NCI-H1092 (cell line): Measurements from ENCODE around the gene CNTN4.

Experiments used
- DNase-seq: peaks from one replicate; lab custom pipeline; 2025; lab: John Stamatoyannopoulos, UW

CNTN4 gene

DNA sequence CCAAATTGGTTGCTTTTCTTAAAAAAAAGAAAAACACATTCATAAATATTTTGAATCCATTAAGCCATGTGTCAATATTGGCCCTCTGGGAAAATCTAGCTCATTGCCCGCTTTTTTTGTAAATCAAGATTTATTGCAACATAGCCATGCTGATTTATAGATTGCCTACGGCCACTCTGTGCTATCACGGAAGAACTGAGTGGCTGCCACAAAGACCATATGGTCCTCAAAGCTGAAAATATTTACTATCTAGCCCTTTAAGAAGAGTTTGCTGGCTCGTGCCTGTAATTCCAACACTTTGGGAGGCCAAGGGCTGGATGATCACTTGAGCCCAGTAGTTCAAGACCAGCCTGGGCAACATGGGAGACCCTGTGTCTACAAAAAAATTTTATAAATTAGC is 965.6 kb downstream of the CNTN4 start:
- DNase-seq: no peak

DNA sequence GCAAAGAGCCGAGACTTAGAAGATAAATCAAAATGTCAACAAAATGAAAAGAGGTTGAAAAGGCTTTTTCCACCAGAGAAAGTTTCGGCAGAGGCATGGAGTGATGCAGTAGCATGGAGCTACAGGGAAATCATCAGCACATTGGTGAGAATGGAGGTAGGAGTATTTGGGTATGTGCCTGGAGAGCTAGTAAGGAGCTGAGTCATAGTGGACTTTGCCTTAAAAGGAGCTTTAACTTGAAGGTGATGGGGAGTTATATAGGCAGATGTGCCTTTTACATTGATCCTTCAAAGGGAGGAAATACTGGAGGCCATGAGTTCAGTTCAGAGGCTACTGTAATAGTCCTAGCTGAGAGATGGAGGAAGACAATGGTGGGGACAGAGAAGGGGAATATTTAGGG is 967.2 kb downstream of the CNTN4 start:
- DNase-seq: no peak

DNA sequence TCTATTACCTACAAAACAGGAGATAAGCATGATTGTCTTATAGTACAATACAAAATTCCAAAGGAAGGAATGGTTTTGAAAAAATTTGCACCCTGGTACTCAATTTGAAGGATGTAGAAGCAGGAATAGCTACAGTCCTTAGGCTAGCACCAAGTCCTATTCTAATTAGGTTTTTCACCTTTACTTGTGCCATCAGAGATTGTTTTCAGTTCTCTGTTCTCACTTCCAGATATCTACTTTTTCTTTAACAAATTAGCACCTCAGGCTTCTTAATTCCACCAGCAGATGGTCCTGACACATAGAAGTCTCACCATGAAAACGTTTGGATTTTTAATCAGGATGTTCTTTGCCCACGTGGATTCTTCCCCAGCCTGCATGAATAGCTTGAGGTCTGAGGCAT is 967.7 kb downstream of the CNTN4 start:
- DNase-seq: no peak

DNA sequence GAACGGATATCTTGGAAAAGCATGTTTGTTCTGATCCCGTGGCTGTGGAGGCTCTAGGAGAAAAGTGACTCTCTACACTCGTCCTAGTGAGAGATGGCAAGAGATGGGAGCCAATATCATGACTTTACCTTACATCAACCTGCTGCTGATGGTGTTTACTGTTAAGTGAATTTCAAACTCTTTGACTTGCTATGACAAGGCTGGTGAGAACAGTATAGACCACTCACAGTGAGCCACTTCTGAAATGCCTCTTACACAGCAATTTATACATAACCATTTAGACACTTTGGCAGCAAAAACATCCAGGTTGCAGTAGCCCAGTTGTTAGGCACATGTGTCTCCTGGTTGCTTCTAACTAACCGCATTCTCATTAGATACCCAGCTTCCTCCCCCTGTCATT is 968.2 kb downstream of the CNTN4 start:
- no peak for DNase-seq

DNA sequence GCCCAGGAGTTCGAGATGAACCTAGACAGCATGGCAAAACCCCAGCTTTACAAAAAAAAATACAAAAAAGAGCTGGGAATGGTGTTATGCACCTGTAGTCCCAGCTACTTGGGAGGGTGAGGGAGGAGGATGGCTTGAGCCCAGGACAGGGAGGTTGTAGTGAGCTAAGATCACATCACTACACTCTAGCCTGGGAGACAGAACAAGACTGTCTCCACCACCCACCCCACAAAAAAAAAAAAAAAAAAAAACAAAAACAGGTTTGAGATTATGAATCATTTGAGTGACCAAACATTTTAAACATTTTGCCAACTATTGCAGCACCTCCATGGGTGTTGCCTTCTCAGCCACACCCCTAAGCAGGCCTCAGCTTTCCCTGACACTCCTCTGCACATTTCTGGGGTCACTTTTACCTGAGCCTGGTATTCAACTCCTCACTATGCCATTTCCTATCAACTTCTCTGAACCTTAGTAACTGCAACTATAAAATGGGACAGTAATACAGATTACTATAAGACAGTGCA is 969.8 kb downstream of the CNTN4 start:
- DNase-seq: no peak

DNA sequence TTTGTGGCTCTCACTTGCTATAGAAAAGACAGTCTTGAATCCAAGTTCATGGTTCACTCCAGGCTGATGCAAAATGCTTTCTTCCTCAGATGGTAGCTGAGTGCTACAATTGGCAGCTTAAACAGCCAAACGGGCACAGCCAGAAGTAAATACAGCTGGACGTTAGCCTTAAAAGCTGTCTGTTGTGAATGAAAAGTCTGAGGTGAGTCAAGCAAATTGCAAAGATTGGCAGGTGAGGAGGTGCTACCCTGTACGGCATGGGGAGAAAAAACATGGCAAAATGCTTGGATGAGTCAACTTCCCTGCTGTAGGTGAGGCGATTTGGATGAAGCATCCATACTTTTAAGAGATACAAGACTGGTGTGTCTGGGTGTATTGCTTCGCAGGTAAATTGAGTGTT is 971.1 kb downstream of the CNTN4 start:
- no peak for DNase-seq

DNA sequence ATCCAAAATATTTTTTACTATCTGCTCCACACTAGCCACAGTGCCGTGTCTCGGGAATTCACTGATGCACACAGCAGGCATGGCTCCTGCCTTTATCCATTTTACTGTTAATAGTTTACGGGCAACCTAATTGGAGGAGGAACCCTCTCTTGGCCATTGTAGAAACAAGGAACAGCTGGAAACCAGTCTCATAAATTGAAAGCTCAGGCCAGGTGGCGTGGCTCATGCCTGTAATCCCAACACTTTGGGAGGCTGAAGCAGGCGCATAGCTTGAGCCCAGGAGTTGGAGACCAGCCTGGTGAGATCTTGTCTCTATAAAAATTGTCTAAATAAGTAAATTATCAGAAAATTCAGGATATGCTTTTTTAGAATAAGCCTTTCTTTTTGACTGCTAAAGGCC is 972.5 kb downstream of the CNTN4 start:
- DNase-seq: no peak

DNA sequence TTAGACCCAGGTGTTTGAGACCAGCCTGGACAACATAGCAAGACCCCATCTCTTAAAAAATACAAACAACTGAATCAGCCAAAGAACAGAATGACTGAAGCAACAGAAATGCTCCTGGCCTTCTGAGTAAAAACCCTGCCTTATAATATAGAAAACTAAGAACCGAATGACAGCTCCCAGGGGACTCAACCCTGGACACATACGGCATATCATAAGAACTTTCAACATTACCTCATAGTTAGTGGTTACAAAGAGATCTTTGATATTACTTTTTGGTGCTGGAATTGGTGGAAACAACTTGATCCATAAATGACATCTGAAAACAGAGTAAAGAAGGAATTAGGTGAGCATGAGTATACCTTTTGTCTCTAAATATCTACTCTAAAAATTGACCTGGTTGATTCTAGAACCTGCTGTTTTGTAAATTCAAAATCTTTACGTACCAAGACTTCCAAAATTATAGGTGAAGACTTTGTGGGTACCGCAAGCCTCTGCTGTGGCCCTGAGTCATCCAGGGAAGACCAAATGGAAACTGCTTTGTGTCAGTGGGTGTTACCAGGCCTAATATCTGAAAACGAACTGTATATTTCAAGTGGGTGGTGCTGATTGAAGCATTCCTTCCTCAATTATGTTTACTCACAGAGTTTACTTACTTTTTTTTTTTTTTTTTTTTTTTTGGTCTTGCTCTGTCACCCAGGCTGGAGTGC is 976.0 kb downstream of the CNTN4 start:
- DNase-seq: no peak

DNA sequence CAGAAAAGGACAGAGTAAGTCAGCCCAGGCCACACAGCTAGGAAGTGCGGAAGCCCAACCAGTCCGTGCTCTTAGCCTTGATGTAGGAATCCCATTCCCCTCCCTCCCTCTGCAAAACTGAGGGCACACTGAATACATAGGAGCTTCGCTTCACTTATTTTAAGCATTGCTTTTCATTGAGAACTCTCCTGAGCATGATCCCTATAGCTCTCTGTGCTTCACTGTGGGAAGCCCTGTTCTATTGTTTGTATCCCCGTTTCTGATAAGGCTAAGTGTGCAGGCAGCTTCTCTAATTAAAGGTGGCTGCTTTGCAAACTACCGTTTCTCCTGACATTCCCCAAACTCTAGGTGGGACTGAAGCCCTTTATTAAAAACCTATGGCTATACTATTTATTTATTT is 981.6 kb downstream of the CNTN4 start:
- DNase-seq: no peak

DNA sequence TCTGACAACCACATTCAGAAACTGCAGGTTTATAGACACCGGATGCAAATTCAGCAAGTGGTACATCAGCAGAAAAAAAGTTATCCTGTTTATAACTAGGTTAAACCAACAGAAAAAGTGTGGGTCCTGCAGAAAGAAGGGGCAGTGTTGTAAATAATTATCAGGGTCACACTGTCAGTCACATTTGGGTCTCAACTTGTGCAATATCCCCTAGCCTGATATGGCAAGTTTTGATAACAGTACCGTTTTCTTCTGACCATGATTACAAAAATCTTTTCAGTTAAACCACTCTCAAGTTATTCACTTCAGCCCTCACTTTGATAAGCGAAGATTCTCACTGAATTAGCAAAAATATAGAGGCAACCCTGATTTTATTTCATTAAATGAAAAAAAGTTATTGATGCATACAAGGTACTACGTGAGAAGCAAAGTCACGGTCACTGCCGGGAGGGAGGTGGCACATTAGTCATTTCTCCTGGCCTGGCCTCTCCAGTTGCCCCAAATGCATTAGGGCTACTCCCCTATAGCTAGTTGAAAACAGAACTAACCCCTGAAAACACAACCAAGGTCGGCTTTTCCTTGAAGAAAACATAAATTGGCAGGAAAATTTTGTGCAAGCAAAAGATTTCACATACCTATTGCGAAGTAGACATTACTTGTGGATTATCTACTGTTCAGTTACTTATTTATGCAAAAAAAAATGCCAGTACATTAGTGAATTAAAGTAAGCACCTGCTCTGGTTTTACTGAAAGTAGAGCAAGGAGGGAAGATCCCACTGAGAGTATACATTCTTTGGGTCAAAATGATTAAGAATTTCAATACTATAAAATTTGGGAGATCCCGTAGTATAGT is 982.9 kb downstream of the CNTN4 start:
- DNase-seq: no peak

DNA sequence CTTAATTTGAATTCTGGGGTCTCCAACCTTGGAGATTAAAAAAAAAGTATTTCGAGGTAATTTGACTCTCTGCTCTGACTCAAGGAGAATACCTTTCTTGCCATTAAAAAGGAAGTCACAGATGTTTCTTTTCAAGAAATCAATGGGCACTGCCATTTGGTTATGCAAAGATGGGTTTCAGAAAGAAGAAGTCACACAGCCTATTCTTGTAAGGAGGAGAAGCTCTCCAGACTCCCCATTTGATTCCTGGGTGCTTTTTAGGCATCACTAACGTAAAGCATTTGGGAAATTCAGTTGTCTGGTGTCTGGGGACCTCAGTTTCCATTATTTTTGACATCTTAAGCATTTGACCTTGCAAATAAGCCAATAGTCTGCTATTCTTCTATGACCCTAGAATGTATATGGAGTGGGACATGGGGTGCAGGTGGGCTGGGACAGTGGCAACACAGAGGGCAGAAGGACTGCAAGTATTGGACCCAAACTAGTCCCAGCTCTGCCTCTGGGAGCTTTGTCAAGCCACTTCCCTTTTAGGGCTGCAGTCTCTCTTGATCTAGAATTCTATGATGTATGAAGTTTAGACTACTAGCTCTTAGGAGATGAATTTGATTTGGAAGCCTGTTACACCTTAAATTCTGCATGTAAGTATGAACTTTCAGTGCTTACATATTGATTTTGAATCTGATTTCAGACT is 983.7 kb downstream of the CNTN4 start:
- no peak for DNase-seq

DNA sequence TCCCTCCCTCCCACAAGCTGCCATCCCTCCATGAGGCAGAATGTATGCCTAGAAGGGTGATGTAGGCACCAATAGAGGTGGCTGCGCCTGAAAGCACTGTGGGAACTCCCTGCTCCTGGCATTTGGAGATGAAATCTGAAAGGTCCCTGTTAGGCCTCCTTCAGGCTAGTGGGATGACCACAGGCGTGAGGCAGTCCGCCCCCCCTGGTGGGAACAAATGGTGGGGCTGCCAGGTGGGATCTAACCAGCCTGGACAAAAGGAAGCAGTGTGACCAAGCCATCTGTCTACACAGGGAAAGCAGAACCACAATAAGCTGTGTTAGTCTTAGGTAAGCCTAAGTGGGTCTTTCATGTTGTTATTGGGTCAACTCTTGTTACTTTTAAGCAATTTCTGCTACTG is 986.2 kb downstream of the CNTN4 start:
- DNase-seq: no peak

DNA sequence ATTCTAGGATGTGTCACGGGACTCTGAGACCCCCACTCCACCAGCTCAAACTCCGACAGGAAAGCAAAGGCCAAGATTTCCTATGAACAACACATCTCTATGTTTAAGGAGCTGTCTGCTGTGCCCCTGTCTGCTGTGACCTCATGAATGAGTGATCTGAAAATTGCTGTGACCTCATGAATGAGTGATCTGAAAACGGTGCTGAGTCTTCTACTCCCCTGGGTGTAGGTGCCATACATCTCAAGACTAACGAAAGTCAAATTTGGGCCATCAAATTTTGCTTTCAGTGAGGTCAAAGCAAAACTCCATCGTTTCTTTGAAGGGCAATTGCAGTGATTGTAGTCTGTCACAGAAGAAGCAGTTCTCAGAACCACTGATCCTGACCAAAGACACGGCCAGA is 987.1 kb downstream of the CNTN4 start:
- DNase-seq: no peak

DNA sequence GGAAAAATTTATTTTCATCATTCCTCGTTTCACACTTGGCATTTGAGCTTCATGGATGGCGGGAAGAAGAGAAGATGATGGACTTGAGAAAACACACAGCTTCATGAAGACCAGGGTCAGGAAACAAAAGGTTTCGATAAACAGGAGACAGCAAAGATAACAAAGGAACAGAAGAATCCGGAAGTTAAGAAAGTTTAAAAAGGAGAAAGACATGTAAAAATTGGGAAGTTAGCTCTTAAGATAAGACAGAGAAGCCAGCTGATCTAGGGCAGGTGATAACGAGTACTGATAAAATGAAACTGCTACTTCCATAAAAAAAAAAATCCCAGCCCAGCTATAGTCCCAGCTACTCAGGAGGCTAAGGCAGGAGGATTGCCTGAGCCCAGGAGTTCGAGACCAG is 987.6 kb downstream of the CNTN4 start:
- no peak for DNase-seq

DNA sequence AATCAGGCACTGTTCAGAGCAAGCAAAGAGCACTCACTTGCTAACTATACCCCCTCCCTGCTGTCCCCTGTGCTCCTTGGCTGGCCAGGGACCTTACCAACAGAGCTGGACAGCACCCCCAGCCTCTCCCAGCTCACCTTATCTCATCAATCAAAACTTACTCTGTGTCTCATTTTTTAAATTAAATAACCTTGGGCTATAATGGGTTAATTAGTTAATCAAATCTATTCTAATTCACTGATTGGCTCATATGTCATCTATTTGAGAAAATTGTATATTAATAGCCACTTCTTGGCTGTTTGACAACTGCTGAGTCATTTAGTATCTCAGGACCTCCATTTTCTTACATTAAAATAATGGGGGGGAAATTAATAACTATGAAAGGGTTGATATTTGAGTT is 988.6 kb downstream of the CNTN4 start:
- DNase-seq: no peak

DNA sequence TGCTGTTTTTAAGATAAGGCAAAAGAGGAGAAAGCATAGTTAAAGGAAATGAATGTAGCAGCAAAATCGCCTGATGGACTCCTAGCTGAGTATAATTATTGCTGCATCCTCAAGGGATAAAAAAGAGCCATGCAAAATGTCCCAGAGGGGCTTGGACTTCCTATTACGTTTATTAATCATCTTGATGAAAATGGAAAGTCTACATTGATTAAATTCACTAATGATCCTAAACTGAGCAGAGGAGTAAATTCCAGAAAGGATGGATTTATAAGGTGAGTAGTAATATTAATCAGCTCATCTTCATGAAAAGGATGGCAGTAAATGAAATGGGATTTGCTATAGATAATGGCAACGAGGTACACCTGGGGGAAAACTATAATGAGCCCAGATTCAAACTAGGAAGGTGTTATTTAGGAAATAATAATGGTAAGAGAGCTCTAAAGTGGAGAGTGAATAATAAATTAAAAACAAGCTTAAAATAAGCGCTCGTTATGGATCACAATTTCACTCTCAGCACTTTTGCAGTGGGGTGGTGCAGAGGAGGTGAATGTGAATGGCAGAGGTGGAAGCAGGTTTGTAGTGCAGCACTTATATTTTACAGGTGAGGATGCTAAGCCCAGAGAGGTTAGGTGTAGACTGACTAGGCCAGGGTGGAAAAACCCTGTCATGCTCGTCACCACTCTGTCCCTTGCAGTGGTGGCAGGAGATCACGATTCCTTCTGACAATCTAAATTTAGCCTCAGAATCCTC is 989.2 kb downstream of the CNTN4 start:
- no peak for DNase-seq

DNA sequence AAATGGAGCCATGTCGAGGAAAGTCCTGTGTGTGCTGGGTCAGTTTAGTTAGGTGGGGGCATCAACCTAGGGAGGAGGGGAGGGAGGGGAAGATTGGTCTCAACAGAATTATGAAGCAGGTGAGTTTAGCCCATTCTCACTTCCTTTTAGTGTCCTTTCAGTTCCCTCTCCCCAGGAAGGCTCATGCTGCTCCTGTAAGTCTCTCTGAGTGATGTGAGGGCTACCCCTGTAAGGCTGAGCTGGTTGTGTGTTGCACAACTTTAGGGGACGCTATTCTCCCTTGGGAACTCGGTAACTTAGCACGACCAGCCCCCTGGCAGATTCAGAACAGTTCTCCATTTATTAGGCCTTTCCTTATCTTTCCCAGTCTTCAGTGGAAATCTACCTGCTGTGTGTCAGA is 990.4 kb downstream of the CNTN4 start:
- DNase-seq: no peak

DNA sequence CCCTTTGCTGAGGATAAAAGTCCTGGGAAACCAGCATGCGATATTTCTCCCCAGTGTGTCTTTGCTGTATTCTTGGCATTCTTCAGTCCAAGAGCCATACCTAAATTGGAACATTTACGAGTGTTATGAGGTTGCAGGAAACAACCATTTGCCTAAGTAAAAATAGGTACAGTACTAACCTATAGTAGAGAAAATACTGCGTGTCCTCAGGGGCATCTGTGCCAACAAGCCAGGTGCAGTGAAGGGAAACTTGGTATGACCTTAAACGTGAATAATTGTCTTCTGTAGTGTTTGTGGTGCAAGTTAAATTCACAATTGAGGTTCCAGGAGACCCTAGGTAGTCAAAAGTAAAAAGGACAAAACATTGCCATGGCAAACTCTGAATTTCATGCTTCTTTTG is 999.3 kb downstream of the CNTN4 start:
- DNase-seq: no peak

DNA sequence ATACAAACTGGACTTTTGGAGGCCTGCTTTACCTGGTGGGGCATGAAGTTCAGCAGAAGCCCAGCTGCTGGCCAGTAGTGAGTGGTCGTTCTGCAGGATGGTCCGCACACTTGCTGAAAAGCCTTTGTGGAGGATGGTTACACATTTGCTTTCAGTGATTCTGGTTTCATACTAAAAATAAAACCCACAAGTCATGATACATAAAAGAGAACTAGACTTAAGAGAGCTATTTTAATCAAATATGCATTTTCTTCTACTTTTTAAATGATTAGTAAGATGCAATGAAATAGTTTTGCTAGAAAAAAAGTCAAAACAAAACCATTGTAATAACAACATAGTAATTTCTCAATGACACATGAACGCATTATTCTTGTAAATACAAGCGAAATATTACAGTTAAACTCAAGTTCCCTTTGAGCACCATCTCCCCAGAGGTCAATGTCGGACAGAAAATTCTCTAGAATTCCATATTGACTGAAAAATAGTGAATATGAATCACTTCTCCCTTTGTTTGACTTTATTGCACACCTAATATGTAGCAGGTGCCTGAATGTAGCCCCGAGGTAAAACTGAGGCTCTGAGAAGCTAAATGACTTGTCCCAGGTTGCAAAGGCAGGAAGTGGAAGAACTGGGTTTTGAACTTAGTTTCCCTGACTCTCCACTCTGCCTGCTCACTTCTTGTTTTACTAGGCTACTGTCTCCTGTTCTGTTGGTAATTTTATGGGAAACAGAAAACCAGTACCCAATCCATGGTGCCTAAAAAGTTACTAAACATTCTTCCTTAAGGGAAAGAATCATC is 1003.2 kb downstream of the CNTN4 start:
- no peak for DNase-seq

DNA sequence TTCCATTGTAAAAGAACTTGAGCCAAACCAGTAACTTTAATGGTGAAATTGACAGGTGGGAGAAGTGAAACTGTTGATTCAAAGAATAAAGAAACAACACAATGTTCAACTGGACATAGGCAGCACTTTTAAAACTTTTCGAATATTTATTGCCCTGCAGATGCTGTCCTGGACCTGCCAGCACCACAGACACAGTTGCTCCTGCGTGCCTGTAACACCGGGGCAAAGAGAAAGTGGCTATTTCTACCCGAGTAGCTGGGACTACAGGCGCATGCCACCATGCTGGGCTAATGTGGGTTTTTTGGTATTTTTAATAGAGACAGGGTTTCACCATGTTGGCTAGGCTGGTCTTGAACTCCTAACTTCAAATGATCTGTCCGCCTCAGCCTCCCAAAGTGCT is 1004.1 kb downstream of the CNTN4 start:
- no peak for DNase-seq

DNA sequence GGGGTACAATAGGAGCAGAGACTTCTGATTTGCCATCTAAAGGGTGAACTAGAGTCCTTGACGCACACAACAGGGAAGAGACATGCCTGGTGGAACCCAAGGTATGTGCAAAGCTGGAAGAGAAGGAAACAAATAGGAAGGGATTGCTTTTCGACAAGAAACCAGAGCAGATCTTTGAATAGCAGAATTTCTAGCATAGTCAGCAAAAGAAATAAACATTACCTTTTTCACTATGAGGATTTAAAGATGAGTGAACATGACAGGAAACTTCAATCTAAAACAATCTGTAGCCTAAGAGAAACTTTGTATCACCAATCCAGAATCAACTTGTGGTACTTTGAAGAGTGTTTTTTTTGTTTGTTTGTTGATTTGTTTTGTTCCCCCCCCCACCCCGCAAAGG is 1006.6 kb downstream of the CNTN4 start:
- no peak for DNase-seq
